Spleen (tissue), 7 donors: ENCODE measurements around the gene MUSTN1.

ENCODE experiments used
- CTCF ChIP-seq, 11 experiments: fragments of 200-600 bp in 7 of 11; fragments of 450-650 bp in 4 of 11; sonication (generic) in 4 of 11; IDR thresholded peaks in 8 of 11; conservative IDR thresholded peaks in 3 of 11; 1 replicate in 7 of 11; 2 replicates in 4 of 11; pipeline versions ENCODE4 v1.4.0 to v1.8.0; 2016 to 2021; ENCODE audit warnings: antibody characterized with exemption in 11 of 11, inconsistent platforms in 4 of 11, mild to moderate bottlenecking in 1 of 11
- POLR2A ChIP-seq, 3 donors: fragments of 450-650 bp; IDR thresholded peaks; one replicate each; pipeline ENCODE4 v1.5.1; 2017; ENCODE audit warnings: antibody characterized with exemption in 3 of 3, mild to moderate bottlenecking in 1 of 3
- donor health status: DM: no; HTN: no; CAD: no; lungs with moderate emphysema.
- donor health status: DM: no; HTN: no; CAD: no.
- donor health status: DM: no; HTN: no; CAD: no.

DNA sequence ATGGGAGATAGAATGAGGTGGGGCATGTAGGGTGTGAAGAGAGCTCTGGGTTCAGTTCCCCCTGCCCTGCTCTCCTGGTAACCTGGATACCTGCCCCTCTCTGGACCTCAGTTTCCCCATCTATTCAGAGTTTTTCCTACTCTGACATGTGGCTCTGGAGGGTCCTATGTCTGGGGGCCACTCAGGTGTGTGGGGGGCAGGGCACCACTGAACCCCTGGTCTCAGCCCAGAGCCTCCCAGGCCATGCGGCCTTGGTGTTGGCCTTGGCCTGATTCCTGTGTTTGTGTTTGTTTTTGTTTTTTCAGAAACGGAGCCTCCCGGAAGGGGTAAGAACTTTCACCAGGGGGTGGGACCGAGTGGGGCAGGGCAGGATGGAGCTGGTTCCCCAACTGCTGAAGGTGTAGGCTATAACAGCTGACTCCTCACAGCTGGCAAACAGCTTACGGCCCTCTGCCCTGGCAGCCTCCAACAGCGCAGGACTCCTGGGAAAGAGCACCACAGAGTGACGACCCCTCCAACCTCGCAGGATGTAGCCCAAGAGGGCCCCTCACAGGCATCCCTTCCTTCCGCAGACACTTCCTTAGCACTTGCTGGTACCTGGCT is 39.4 kb downstream of the MUSTN1 start:
- TF ChIP-seq CTCF (IDR thresholded peaks at IDR 0.05 in 8 of 11, conservative IDR thresholded peaks at IDR 0.05 in 3 of 11) (no peak), POLR2A (IDR thresholded peaks at IDR 0.05) (no peak)
